ENCODE measurements around the gene XPC.
"Not testable (repeated sequence)": the region's sequence is repeated elsewhere in the genome, so short reads cannot be mapped to it uniquely, and the experiment has no call there.

The XPC gene

DNA sequence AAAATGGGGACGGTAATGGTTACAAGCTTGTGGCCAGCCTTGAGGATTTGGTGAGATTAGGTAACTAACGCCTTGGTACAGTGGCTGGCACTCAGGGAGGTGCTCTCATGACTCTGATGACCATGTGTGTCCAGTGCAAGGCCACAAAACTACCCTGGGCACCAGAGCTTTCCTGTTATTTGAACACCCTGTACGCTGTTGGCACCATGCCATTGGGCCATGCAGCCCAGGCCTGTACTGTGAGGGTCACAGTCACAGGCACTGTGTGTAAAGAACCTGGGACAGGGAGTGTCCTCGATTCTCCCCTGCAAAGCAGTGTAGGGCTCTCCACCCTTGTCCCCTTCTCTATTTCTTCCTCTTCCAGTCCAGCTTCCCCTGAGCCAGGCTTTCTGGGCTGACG is 47.3 kb downstream of the XPC start:
- DNase-seq, result no peak

DNA sequence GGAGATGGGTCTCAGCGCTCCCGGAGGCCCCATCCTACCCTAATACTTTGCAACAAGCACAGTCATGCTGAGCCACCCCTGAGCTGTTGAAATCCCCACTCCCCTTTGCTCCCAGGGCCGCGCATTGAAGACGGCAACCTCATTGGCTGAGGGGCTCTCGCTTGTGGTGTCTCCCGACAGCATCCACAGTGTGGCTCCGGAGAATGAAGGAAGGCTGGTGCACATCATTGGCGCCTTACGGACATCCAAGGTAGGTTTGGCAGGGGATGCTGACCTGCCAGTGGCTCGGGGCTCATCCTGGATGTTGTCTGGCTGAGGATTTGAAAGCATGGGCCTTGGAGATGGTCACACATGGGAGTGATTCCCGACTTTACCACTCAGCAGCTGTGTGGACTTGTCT is 47.7 kb downstream of the XPC start:
- no peak for DNase-seq

GRCh38 chr3:14130230-14130629 is 48.2 kb downstream of the XPC start:
- DNase-seq, result no peak

- DNase-seq, result no peak
These were observed 49.1 kb downstream of the XPC start for GRCh38 chr3:14129296-14129695.

DNA sequence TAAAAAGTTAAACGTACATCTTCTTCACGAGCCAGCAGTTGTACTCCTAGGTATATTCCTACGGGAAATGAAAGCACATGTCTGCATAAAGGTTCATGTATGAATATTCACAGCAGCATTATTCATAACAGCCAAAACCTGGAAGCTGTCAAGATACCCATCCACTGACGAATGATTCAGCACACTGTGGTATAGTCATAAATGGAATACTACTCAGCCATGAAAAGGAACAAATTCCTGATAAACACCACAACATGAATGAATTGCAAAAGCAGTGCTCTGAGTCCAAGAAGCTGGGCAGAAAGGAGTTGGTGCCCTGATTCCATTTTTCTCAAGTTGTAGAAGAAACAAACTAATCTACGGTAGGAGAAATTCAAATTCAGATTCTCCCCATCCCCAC is 49.7 kb downstream of the XPC start:
- no peak for DNase-seq

- DNase-seq, result no peak
These were observed 50.8 kb downstream of the XPC start for GRCh38 chr3:14127516-14128161.

DNA sequence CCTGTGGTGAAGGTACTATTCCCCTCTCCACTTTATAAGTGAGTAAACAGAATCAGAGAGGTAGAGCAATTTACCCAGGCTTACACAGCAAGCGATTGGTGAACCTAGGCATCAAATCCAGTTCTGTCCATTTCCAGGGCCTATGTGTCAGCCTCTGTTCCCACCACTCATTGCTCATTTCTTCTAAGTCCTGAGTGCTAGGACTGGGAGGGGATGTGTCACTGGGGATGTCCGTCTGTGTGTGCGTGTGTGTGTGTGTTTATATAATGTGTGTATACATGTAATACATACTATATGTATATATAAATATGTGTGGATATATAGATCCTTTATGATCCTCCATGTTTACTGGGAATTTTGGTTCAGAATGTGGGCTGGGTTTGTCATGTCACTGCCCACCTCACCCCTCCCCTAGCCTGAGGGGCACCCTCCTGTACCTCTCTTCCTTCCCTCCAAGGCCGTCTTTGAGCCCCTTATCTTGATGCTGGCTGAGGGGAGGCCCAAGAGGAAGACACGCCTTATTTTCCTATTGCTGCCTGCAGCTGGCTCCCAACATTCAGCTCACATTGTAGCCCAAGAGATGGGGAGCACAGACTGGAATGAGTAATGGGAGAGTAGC is 51.4 kb downstream of the XPC start:
- DNase-seq, result no peak

DNA sequence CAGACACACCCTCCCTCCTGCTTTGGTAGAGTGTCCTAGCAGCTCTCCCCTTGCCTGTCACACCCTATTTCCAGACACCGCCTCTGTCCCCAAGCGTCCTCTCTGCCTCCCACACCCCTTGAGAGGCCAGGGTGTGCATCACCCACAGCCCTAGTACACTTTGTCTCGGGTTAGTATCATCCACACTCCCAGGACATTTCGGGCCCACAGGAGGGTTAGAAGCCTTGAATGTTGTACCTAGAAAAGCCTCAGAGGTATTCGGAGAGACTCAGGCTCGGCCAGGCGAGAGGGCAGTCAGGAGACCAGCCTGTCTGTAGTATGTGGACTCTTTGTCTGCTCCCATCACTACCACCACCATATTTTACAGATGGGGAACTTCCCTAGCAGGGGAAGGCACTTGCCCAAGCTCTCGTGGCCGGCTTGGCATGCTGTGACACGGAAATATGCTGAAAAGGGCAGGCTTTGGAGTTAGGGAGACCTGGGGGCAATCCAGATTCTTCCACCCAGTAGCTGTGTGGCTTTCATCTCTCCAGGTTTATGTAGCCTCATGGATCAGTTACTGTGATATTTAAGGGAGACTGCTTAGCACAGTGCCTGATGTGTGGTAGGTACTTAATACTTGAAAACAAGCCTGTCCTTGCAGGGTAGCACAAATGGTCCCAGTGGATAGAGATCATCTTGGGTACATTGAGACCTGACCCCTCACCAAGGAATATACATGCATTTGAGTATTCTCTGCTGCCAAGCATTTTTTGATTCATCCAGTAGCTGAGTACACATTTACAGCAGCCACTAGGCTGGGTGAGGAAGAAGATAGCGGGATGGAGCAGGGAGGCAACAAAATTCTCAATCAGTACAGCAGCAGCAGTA is 52.1 kb downstream of the XPC start:
- no peak for DNase-seq

DNA sequence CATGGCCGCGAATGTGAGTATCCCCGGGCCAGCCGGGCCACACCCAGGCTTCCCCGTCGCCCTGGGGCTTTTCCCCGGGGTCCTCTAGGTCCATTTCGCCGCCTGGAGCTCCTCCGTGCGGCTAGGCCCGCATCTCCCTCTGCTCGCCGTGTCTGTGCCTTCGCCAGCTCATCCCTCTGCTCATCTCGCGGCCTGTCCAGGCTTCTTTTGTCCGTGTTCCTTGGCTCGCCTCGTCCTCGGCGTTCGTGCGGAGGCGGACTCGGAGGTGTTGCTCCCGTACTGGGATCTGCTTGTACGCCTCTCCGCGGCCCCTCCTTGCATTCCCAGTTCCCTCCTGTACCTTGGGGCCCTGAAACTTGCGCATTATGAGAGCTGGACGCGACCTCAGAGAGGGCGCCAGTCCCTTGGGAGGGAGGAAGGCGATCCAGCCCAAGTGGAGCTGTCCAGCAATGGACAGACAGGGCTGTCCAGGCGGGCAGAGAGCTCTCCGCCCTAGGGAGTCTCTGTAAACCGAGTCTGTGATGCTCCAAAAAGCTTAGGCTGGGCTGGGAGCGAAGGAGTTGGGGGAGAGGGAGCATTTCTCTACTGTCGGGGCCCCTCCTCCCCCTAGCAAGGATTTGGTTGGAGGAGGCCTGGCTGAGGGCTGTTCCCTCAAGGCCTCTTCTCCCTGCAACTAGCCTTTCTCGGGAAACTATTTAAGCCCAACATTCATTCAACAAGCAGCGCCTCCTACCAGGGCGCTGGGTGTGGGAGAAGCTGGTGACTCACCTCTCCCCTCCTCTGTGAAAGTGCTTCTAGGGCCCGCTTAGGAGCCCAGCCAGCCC is 53.0 kb downstream of the XPC start:
- DNase-seq, result peak; percentile 46

DNA sequence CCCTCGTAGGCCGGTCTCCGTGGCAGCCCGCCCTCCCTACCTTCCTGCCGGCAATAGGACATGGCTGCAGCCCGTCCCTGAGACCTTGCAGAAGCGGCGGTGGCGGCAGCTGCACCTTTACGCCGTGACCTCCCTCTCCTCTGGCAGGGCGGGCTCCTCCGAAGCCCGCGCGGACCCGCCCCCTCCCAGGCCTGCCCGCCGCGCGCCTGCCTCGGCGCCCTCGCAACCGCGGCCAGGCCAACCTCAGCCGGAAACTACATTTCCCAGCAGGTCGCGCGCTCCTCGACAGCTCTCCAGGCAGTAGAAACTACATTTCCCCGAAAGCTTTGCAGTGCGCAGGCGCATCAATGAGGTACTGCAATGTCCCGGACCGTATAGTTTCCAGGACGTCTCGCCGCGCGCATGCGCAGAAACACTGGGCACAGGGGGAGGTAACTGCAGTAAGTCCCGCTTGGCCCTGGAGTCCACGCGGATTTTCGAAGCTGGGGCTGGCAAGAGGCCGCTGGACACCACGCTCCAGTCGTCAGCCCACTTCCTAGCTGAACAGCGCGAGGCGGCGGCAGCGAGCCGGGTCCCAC is 53.7 kb downstream of the XPC start, which contains the start of the genes CHCHD4 and TMEM43:
CHCHD4 (minus strand) TSS at position 256 of the 578 bp plus-strand sequence; CDS start at position 62, 194 bp downstream.
TMEM43 (plus strand) TSS at position 438 of the 578 bp plus-strand sequence. CDS start 142 bp downstream, outside the sequence.
- DNase-seq, result peak; percentile 96

DNA sequence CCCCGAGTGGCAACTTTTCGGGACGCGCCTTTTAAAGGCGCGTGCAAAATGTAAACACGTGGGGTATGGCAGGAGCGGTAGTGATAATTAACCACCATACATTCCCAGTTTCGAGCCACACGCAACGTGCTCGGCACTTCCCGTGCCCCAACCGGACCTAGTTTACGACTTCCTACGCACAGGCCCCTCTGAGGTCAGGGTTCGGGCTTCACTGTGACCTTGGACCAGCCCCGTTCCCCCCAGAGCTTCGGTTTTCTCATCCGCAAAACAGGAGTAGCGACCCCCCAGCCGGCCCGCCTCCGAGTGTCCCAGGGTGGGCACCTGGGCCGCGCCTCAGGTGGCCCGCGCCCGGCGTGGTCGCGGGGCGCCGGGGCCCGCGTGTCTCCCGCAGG is 54.2 kb downstream of the XPC start:
- peak; percentile 58 for DNase-seq

DNA sequence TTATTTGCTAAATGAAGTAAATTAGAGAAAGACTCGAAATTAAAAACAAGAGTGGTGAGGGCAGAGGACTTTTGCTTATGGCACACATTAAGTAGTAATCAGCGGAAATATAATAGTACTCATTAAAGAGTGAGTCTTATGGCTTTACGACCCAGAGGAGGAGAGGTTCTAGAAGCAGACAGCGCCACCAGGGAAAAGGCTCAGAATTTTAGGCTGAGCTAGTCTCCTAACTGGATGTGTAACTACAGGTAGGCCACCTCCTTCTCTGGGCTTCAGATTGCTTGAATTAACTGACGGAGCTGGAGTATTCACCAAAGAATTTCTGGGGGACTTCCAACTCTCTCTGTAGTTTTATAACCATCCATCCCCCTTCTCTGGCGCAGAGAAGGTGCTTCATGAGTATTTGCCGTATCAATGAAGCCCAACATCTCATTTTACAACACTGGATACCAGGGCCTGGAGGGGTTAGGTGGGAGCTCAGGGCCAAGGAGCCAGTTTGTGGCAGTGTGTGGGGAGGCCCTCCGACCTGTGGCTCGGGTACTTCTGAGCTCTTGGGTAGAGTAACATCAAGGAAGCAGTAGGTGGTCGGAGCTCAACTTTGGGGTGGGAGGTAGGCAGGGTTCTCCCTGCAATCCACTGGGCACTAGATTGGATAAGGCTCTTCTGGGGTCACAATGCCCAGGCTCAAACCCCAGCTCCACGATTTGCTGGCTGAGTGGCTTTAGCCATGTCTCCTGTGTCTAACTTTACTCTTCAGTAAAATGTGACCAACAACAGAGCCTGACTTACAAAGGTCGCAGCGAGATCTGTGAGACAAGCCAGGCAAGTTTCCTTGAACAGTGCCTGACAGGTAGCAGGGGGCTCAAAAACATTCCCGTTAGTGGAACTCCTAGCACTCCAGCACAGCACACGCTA is 54.8 kb downstream of the XPC start:
- no peak for DNase-seq

- DNase-seq, result no peak
These were observed 56.1 kb downstream of the XPC start for GRCh38 chr3:14122301-14122700.

GRCh38 chr3:14121859-14122258 is 56.5 kb downstream of the XPC start:
- no peak for DNase-seq

GRCh38 chr3:14120921-14121448 is 57.4 kb downstream of the XPC start:
- not testable (repeated sequence) for DNase-seq

- DNase-seq, result no peak
These were observed 58.1 kb downstream of the XPC start for GRCh38 chr3:14120111-14120920.

- DNase-seq, result no peak
These were observed 58.8 kb downstream of the XPC start for GRCh38 chr3:14119651-14120050.

GRCh38 chr3:14118400-14119381 is 59.7 kb downstream of the XPC start:
- no peak for DNase-seq
